Measurements from ENCODE around the gene ZNF33A.
"Not testable (repeated sequence)": the region's sequence is repeated elsewhere in the genome, so short reads cannot be mapped to it uniquely, and the experiment has no call there.

The ZNF33A gene

GRCh38 chr10:38047666-38048065 lies 37.2 kb downstream of the ZNF33A start:
- no peak for DNase-seq

GRCh38 chr10:38050212-38050611 lies 39.7 kb downstream of the ZNF33A start:
- DNase-seq = no peak

- DNase-seq = no peak
These were observed 43.9 kb downstream of the ZNF33A start for GRCh38 chr10:38054361-38054797.

GRCh38 chr10:38055274-38055894 lies 44.9 kb downstream of the ZNF33A start:
- DNase-seq = not testable (repeated sequence)

- not testable (repeated sequence) for DNase-seq
These were observed 59.2 kb downstream of the ZNF33A start for GRCh38 chr10:38069663-38070062.

DNA sequence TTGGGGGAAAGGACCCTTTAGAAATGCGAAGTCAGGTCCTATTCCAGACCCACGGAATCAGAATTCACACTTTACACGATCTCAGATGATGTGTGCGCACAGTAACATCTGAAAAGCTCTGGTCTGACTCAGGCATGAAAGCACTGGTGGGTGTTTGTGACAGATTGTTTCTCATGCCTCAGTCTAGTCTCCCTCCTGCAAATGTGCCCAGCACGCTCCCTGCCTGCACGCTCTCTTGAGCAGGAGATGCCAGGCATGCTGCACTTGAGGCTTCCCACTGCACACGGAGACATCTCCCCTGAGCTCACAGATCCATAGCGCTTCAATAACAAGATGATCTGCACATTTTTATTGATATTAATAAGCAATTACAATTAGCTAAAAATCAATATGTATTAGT lies 60.0 kb downstream of the ZNF33A start:
- no peak for DNase-seq

DNA sequence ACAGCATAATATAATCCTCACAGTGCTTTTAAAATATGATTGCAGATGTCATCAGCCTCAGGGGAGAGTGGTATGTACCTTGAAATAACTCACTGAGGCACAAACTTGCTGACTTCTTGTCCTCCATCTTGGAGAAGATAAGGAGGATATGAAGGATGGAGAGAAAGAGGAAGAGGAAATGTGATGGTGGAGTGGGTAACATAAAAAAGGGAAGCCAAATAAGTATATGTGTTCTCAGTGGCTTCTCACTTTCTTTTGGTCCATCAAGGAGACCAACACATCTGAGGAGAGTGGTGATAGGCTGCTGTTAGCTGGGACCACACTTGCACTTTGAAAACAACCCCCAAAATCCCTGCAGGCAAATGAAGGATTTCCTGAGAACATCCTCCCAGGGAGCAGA lies 62.1 kb downstream of the ZNF33A start:
- no peak for DNase-seq

GRCh38 chr10:38076687-38077086 lies 66.2 kb downstream of the ZNF33A start:
- DNase-seq = no peak

DNA sequence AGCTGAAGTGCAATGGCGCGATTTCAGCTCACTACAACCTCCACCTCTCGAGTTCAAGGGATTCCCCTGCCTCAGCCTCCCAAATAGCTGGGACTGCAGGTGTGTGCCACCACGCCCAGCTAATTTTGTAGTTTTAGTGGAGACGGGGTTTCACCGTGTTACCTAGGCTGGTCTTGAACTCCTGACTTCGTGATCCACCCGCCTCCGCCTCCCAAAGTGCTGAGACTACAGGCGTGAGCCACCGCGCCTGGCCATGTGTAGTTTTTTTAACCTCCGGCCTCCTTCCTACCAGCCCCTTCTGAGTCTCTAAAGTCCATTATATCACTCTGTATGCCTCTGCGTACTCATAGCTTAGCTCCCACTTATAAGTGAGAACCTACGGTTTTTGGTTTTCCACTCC lies 82.8 kb downstream of the ZNF33A start:
- DNase-seq = not testable (repeated sequence)

GRCh38 chr10:38093816-38094157 lies 83.3 kb downstream of the ZNF33A start:
- no peak for DNase-seq

GRCh38 chr10:38094158-38094926 lies 83.9 kb downstream of the ZNF33A start, which contains the start of gene ZNF37A:
ZNF37A (plus strand) TSS chr10:38094337; CDS start chr10:38096618, 2,281 bp downstream.
- DNase-seq = peak; percentile 88 to 92

GRCh38 chr10:38094927-38095574 lies 84.6 kb downstream of the ZNF33A start:
- no peak for DNase-seq

GRCh38 chr10:38102880-38103279 lies 92.4 kb downstream of the ZNF33A start:
- DNase-seq = no peak

DNA sequence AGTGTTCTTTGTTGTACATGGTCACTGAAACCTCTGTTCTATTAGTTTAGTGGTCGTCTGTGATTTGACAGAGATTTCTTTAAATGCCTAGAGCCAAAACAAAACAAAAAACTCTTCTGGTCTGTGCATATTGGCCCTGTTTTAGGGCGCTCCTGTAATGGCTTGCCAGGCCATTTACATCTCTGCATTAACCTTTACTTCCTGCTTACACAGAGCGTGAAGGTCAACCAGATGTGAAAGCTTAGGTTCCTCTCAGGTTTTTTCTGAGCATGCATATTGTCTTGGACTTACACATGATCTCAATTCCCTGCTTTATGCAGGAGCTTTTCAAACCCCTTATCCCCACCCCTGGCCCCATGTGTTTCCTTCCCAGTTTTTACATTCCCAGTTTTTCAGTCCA lies 93.3 kb downstream of the ZNF33A start:
- DNase-seq = no peak

GRCh38 chr10:38112159-38112558 lies 101.7 kb downstream of the ZNF33A start:
- no peak for DNase-seq

Measured in activated CD4-positive, alpha-beta T cell treated with anti-CD3 and anti-CD28 coated beads, Interleukin-2, amount 50 U/mL, for 48 hours (primary cell).